Neural progenitor cell (in vitro differentiated cells): ENCODE measurements around the gene RSAD2. TPM values are rescaled to one million over a fixed set of nuclear protein-coding genes. Genes with fewer than 3 reads are reported as not detected.

ENCODE experiments used
- DNase-seq: peaks from one replicate; pipeline ENCODE4 v3.0.0-alpha.2; 2016; ENCODE audit warnings: low spot score
- H2AFZ ChIP-seq: fragments of 200-600 bp; sonication (generic); replicated peaks from 2 replicates; pipeline ENCODE4 v1.6.1; 2016; ENCODE audit warnings: antibody characterized with exemption
- H3F3A ChIP-seq: fragments of 200-600 bp; sonication (generic); 2 replicates; pipeline ENCODE4 v1.6.1; 2016; ENCODE audit warnings: antibody characterized with exemption, low read depth
- H3K27ac ChIP-seq: fragments of 200-600 bp; sonication (generic); 2 replicates; pipeline ENCODE4 v1.5.1; 2016; ENCODE audit warnings: mild to moderate bottlenecking
- H3K27me3 ChIP-seq: fragments of 200-600 bp; sonication (generic); 2 replicates; pipeline ENCODE4 v1.6.1; 2016; ENCODE audit warnings: mild to moderate bottlenecking, moderate library complexity
- H3K36me3 ChIP-seq: fragments of 200-600 bp; sonication (generic); 2 replicates; pipeline ENCODE4 v1.5.1; 2016
- H3K4me1 ChIP-seq: fragments of 200-600 bp; sonication (generic); 2 replicates; pipeline ENCODE4 v1.6.1; 2016; ENCODE audit warnings: mixed run types
- H3K4me2 ChIP-seq: fragments of 200-600 bp; sonication (generic); 2 replicates; pipeline ENCODE4 v1.6.1; 2016
- H3K4me3 ChIP-seq: fragments of 200-600 bp; sonication (generic); 2 replicates; pipeline ENCODE4 v1.5.1; 2016
- H3K79me2 ChIP-seq: fragments of 200-600 bp; sonication (generic); 2 replicates; pipeline ENCODE4 v1.6.1; 2016; ENCODE audit warnings: low read depth
- H3K9ac ChIP-seq: fragments of 200-600 bp; sonication (generic); 2 replicates; pipeline ENCODE4 v1.6.1; 2016
- H3K9me3 ChIP-seq: fragments of 200-600 bp; sonication (generic); 2 replicates; pipeline ENCODE4 v1.5.1; 2016; ENCODE audit warnings: low read depth
- H4K20me1 ChIP-seq: fragments of 200-600 bp; sonication (generic); 2 replicates; pipeline ENCODE4 v1.6.1; 2016; ENCODE audit warnings: low read depth
- H3K27ac Mint-ChIP-seq: 3 replicates; pipeline ENCODE4 v1.8.0; 2021; ENCODE audit warnings: mixed read lengths
- H3K27me3 Mint-ChIP-seq: 2 replicates; pipeline ENCODE4 v1.8.0; 2022; ENCODE audit warnings: low read depth, mild to moderate bottlenecking, inconsistent platforms, moderate library complexity, mixed read lengths; ENCODE audit not compliant: insufficient read depth
- H3K36me3 Mint-ChIP-seq: 3 replicates; pipeline ENCODE4 v1.8.0; 2021; ENCODE audit warnings: mixed read lengths
- H3K4me1 Mint-ChIP-seq: 3 replicates; pipeline ENCODE4 v1.8.0; 2021; ENCODE audit warnings: mixed read lengths
- H3K4me3 Mint-ChIP-seq: 3 replicates; pipeline ENCODE4 v1.8.0; 2021; ENCODE audit warnings: mild to moderate bottlenecking, moderate library complexity, mixed read lengths
- H3K9me3 Mint-ChIP-seq: 3 replicates; pipeline ENCODE4 v1.8.0; 2020; ENCODE audit warnings: mixed read lengths
- CTCF ChIP-seq: fragments of 200-600 bp; sonication (generic); IDR thresholded peaks from 2 replicates; pipeline ENCODE4 v1.5.1; 2017; ENCODE audit warnings: antibody characterized with exemption, mild to moderate bottlenecking
- EZH2 ChIP-seq: fragments of 200-600 bp; sonication (generic); IDR thresholded peaks from 2 replicates; pipeline ENCODE4 v1.6.1; 2017; ENCODE audit warnings: antibody characterized with exemption, mild to moderate bottlenecking, moderate library complexity
- EZH2phosphoT487 ChIP-seq: fragments of 200-600 bp; sonication (generic); IDR thresholded peaks from 2 replicates; pipeline ENCODE4 v1.6.1; 2017; ENCODE audit warnings: antibody characterized with exemption
- total RNA-seq: library from RNA; depleted of rRNA; stranded (reverse); fragments of >200 nt; gene quantifications from 2 replicates; pipeline ENCODE4 v1.2.3, GENCODE V29; 2015; ENCODE audit warnings: low replicate concordance

Gene RSAD2
- total RNA-seq, 1 donor from 2014 or later, result not detected

DNA sequence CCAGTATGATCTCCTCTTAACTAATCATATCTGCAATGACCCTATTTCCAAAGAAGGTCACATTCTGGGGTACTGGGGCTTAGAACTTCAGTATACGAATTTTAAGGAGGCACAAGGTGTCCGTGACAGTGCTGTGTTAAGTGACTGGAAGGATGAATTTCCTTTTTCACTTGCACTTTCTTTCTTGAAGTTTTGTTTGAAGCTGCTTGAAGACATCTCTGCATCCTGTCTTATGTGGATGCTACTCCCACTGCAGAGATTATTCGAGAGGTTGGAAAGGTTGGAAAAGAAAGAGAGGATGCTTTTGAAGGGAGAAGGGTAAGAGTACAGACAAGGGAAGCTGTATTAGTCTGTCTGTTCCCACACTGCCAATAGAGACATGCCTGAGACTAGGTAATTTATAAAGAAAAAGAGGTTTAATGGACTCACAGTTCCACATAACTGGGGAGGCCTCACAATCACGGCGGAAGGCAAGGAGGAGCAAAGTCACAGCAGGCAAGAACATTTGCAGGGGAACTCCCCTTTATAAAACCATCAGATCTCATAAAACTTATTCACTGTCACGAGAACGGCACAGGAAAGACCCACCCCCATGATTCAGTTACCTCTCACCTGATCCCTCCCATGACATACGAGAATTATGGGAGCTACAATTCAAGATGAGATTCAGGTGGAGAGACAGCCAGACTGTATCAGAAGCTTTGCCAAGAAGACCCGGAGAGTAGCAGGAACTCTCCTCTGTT lies 36.0 kb downstream of the RSAD2 start:
- DNase-seq, result no peak
- H3K4me3 ChIP-seq, result no peak overlapping the region
- no peaks in the 10 kb centered on the region for H3K4me1 ChIP-seq
- Mint-ChIP-seq H3K4me3 (no peak overlapping the region), H3K36me3 (peaks cover 4% of the 10 kb centered on the region), H3K4me1 (no peaks in the 10 kb centered on the region), H3K27me3 (peaks cover 8% of the 10 kb centered on the region), H3K27ac (no peak overlapping the region), H3K9me3 (no peaks in the 10 kb centered on the region)
- no peak overlapping the region for H3K27ac ChIP-seq
- H3K4me2 ChIP-seq, result no peak overlapping the region
- no peaks in the 10 kb centered on the region for H3K9me3 ChIP-seq
- H2AFZ ChIP-seq, result no peak overlapping the region
- H3K79me2 ChIP-seq, result no peaks in the 10 kb centered on the region
- no peaks in the 10 kb centered on the region for H3F3A ChIP-seq
- H3K9ac ChIP-seq, result no peak overlapping the region
- no peaks in the 10 kb centered on the region for H3K36me3 ChIP-seq
- H3K27me3 ChIP-seq, result peaks cover 43% of the 10 kb centered on the region
- no peaks in the 10 kb centered on the region for H4K20me1 ChIP-seq
- TF ChIP-seq EZH2, result no peak
- TF ChIP-seq CTCF, result no peak
- TF ChIP-seq EZH2phosphoT487, result no peak

DNA sequence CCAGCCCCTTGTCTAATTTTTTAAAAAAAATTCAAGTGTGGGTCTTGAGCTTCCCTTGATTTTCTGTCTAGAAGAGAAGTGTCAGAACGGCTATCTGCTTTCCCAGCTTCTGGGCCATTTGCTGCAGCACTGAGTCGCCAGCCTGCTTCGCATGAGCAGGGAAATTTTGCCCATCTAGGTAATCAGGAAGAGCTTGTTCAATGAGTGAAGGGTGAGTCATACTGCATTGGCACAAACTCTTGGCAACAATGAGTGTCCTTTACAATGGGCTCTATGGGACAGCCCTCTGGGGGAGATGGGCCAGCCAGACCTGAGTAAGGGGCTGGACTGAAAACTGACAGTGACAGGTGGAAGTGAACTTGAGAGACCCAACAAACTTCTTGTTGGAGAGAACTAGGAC lies 37.3 kb downstream of the RSAD2 start:
- Histone ChIP-seq H3K4me2 (no peak overlapping the region), H3K27me3 (peaks cover 48% of the 10 kb centered on the region), H2AFZ (no peak overlapping the region), H3K9me3 (no peaks in the 10 kb centered on the region), H3K9ac (no peak overlapping the region), H3K36me3 (no peaks in the 10 kb centered on the region), H3K4me1 (no peaks in the 10 kb centered on the region), H3F3A (no peaks in the 10 kb centered on the region), H3K4me3 (no peak overlapping the region), H4K20me1 (peaks cover 12% of the 10 kb centered on the region), H3K79me2 (no peaks in the 10 kb centered on the region), H3K27ac (no peak overlapping the region)
- TF ChIP-seq EZH2phosphoT487 (no peak), EZH2 (no peak), CTCF (no peak)
- Mint-ChIP-seq H3K36me3 (peaks cover 11% of the 10 kb centered on the region), H3K27ac (no peak overlapping the region), H3K4me1 (peaks cover 11% of the 10 kb centered on the region), H3K4me3 (no peak overlapping the region), H3K9me3 (peaks cover 2% of the 10 kb centered on the region), H3K27me3 (peaks cover 8% of the 10 kb centered on the region)
- no peak for DNase-seq

- Mint-ChIP-seq H3K27ac (no peak overlapping the region), H3K9me3 (peaks cover 2% of the 10 kb centered on the region), H3K4me1 (peaks cover 16% of the 10 kb centered on the region), H3K36me3 (peaks cover 9% of the 10 kb centered on the region), H3K27me3 (peaks cover 8% of the 10 kb centered on the region), H3K4me3 (no peak overlapping the region)
- no peak for DNase-seq
- Histone ChIP-seq H3K79me2 (no peaks in the 10 kb centered on the region), H3K36me3 (no peaks in the 10 kb centered on the region), H3F3A (no peaks in the 10 kb centered on the region), H4K20me1 (peaks cover 17% of the 10 kb centered on the region), H3K9ac (no peak overlapping the region), H3K27me3 (peaks cover 48% of the 10 kb centered on the region), H3K4me1 (peaks cover 5% of the 10 kb centered on the region), H3K9me3 (no peaks in the 10 kb centered on the region), H3K27ac (no peak overlapping the region), H2AFZ (no peak overlapping the region), H3K4me2 (no peak overlapping the region), H3K4me3 (no peak overlapping the region)
- TF ChIP-seq CTCF, result no peak
- TF ChIP-seq EZH2, result no peak
- TF ChIP-seq EZH2phosphoT487, result no peak
These were observed 37.8 kb downstream of the RSAD2 start for GRCh38 chr2:6915399-6915798.
